Measurements from ENCODE around the gene DLAT. TPM values are rescaled to one million over a fixed set of nuclear protein-coding genes. Genes with fewer than 3 reads are reported as not detected.
"Not testable (repeated sequence)": the region's sequence is repeated elsewhere in the genome, so short reads cannot be mapped to it uniquely, and the experiment has no call there.

The DLAT gene
- total RNA-seq, 1 donor from 2014 or later, result 24.5 TPM

GRCh38 chr11:112073941-112074811, 49.0 kb downstream of the DLAT start, which contains the start of the genes NKAPD1 and PIH1D2:
Gene NKAPD1 (plus strand): TSS chr11:112074299. CDS start chr11:112075575, 1,276 bp downstream.
Gene PIH1D2 (minus strand): TSS chr11:112074017. CDS start chr11:112073174, 843 bp downstream.
- no peak for FAIRE-seq
- peaks cover 7% of the 10 kb centered on the region for H3K36me3 ChIP-seq (ENCODE audit: control insufficient read depth, insufficient read depth, low read length)
- peak; percentile 82 for DNase-seq (ENCODE audit: low read depth)
- no peaks in the 10 kb centered on the region for H3K27me3 ChIP-seq (ENCODE audit: control insufficient read depth, insufficient read depth, low read length)
- peak within 1 kb of the TSS; percentile 83 for H3K4me3 ChIP-seq (ENCODE audit: low read depth, low read length)
- no peak for TF ChIP-seq CTCF (IDR thresholded peaks at IDR 0.05; ENCODE audit: insufficient read depth, low read length, severe bottlenecking)

GRCh38 chr11:112082729-112083128, 57.5 kb downstream of the DLAT start:
- Histone ChIP-seq H3K27me3 (ENCODE audit: control insufficient read depth, insufficient read depth, low read length) (no peaks in the 10 kb centered on the region), H3K36me3 (ENCODE audit: control insufficient read depth, insufficient read depth, low read length) (peaks cover 12% of the 10 kb centered on the region), H3K4me3 (ENCODE audit: low read depth, low read length) (no peak overlapping the region)
- DNase-seq (ENCODE audit: low read depth) (peak; percentile 35), FAIRE-seq (no peak)
- TF ChIP-seq CTCF (IDR thresholded peaks at IDR 0.05; ENCODE audit: insufficient read depth, low read length, severe bottlenecking), result no peak

- H3K4me3 ChIP-seq (ENCODE audit: low read depth, low read length), result peak overlapping the region; percentile 92
- FAIRE-seq (no peak), DNase-seq (ENCODE audit: low read depth) (peak; percentile 13)
- no peaks in the 10 kb centered on the region for H3K27me3 ChIP-seq (ENCODE audit: control insufficient read depth, insufficient read depth, low read length)
- peaks cover 9% of the 10 kb centered on the region for H3K36me3 ChIP-seq (ENCODE audit: control insufficient read depth, insufficient read depth, low read length)
- TF ChIP-seq CTCF (IDR thresholded peaks at IDR 0.05; ENCODE audit: insufficient read depth, low read length, severe bottlenecking), result no peak
Measured at GRCh38 chr11:112085822-112086421, 60.7 kb downstream of the DLAT start.

- peaks cover 11% of the 10 kb centered on the region for H3K36me3 ChIP-seq (ENCODE audit: control insufficient read depth, insufficient read depth, low read length)
- peak; percentile 66 for TF ChIP-seq CTCF (IDR thresholded peaks at IDR 0.05; ENCODE audit: insufficient read depth, low read length, severe bottlenecking)
- no peaks in the 10 kb centered on the region for H3K27me3 ChIP-seq (ENCODE audit: control insufficient read depth, insufficient read depth, low read length)
- peak within 1 kb of the TSS; percentile 92 for H3K4me3 ChIP-seq (ENCODE audit: low read depth, low read length)
- no peak for FAIRE-seq
- DNase-seq (ENCODE audit: low read depth), result peak; percentile 92
Measured at GRCh38 chr11:112086422-112087191, 61.4 kb downstream of the DLAT start, which contains the start of the genes SDHD and TIMM8B. Gene SDHD (plus strand): TSS chr11:112086873. CDS start chr11:112086908, 35 bp downstream. Gene TIMM8B (minus strand): TSS chr11:112086756. CDS start chr11:112086723, 33 bp downstream.

- Histone ChIP-seq H3K4me3 (ENCODE audit: low read depth, low read length) (peak overlapping the region; percentile 92), H3K36me3 (ENCODE audit: control insufficient read depth, insufficient read depth, low read length) (peaks cover 11% of the 10 kb centered on the region), H3K27me3 (ENCODE audit: control insufficient read depth, insufficient read depth, low read length) (no peaks in the 10 kb centered on the region)
- FAIRE-seq (no peak), DNase-seq (ENCODE audit: low read depth) (peak; percentile 4)
- TF ChIP-seq CTCF (IDR thresholded peaks at IDR 0.05; ENCODE audit: insufficient read depth, low read length, severe bottlenecking), result no peak
Measured at GRCh38 chr11:112087212-112087611, 62.0 kb downstream of the DLAT start.

GRCh38 chr11:112095302-112095701, 70.1 kb downstream of the DLAT start:
- DNase-seq (ENCODE audit: low read depth); H3K4me3 ChIP-seq (ENCODE audit: low read depth, low read length); H3K27me3 ChIP-seq (ENCODE audit: control insufficient read depth, insufficient read depth, low read length); H3K36me3 ChIP-seq (ENCODE audit: control insufficient read depth, insufficient read depth, low read length); FAIRE-seq: not testable (repeated sequence)

Data from bronchial epithelial cell (primary cell).